HepG2 (cell line): ENCODE data around the gene TENM3.

Experiments
- CBX5 ChIP-seq: sonication (generic); formaldehyde crosslinking; IDR thresholded peaks from 2 replicates; pipeline ENCODE4 v1.4.0; 2020; ENCODE audit warnings: missing genetic modification reagents, borderline replicate concordance
- EZH2 ChIP-seq: conservative IDR thresholded peaks from 2 replicates; pipeline ENCODE4 v1.6.1; 2012; ENCODE audit warnings: mild to moderate bottlenecking, low read depth, low read length, moderate library complexity
- FOXC1 ChIP-seq: sonication (generic); formaldehyde crosslinking; IDR thresholded peaks from 2 replicates; pipeline ENCODE4 v1.8.0; 2022; ENCODE audit warnings: mild to moderate bottlenecking, missing genetic modification reagents, borderline replicate concordance
- MXI1 ChIP-seq: IDR thresholded peaks from 3 replicates; pipeline ENCODE4 v1.6.1; 2012; ENCODE audit warnings: low read depth, low read length, inconsistent platforms, borderline replicate concordance
- NFE2L1 ChIP-seq: sonication (generic); formaldehyde crosslinking; IDR thresholded peaks from 2 replicates; pipeline ENCODE4 v1.4.0; 2020; ENCODE audit warnings: missing genetic modification reagents, mild to moderate bottlenecking, borderline replicate concordance
- NFE2L2 ChIP-seq: fragments of 150-350 bp; IDR thresholded peaks from 2 replicates; pipeline ENCODE4 v1.6.1; 2014; ENCODE audit warnings: low read length
- ZNF24 ChIP-seq: fragments of 450-650 bp; IDR thresholded peaks from 2 replicates; pipeline ENCODE4 v1.6.1; 2017; ENCODE audit warnings: antibody characterized with exemption, mild to moderate bottlenecking
- ZNF274 ChIP-seq: sonication (generic); formaldehyde crosslinking; IDR thresholded peaks from 2 replicates; pipeline ENCODE4 v1.5.1; 2020; ENCODE audit warnings: mild to moderate bottlenecking, missing genetic modification reagents
- ZNF615 ChIP-seq: sonication (generic); formaldehyde crosslinking; IDR thresholded peaks from 2 replicates; pipeline ENCODE4 v1.5.0; 2020; ENCODE audit warnings: mild to moderate bottlenecking, missing genetic modification reagents, borderline replicate concordance
- ZNF781 ChIP-seq: sonication (generic); formaldehyde crosslinking; IDR thresholded peaks from 2 replicates; pipeline ENCODE4 v1.5.1; 2020; ENCODE audit warnings: borderline replicate concordance, mild to moderate bottlenecking, missing genetic modification reagents; ENCODE audit errors: not compliant biosample characterization
- TF ChIP-seq, protein P1 (sequence below): sonication (generic); formaldehyde crosslinking; IDR thresholded peaks from 2 replicates; pipeline ENCODE4 v1.4.0; 2020; ENCODE audit warnings: missing genetic modification reagents
- TF ChIP-seq, protein P2 (sequence below): sonication (generic); formaldehyde crosslinking; IDR thresholded peaks from 2 replicates; pipeline ENCODE4 v1.4.0; 2020; ENCODE audit warnings: missing genetic modification reagents

DNA sequence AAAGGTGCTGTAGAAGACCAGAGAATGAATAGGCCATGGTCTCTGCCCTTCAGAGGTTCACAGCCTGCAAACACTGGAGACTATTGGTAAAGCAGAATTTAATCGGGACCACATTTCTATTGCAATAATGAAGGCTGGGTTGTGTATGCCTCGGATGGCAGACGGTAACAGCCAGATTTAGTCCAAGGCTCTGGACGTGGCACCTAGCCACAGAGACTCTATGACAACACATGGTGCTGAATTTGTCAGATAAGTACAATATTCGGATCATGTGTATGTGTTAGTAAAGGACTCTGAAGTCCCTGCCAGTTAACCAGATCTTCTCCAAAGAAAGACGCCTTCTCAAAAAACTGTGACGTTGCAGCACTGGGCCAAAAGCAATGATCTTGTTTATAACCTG lies 545.0 kb downstream of the TENM3 start:
- no peak for TF ChIP-seq EZH2
- no peak for TF ChIP-seq ZNF615 (CRISPR knock-in tag)
- TF ChIP-seq, protein P1, sequence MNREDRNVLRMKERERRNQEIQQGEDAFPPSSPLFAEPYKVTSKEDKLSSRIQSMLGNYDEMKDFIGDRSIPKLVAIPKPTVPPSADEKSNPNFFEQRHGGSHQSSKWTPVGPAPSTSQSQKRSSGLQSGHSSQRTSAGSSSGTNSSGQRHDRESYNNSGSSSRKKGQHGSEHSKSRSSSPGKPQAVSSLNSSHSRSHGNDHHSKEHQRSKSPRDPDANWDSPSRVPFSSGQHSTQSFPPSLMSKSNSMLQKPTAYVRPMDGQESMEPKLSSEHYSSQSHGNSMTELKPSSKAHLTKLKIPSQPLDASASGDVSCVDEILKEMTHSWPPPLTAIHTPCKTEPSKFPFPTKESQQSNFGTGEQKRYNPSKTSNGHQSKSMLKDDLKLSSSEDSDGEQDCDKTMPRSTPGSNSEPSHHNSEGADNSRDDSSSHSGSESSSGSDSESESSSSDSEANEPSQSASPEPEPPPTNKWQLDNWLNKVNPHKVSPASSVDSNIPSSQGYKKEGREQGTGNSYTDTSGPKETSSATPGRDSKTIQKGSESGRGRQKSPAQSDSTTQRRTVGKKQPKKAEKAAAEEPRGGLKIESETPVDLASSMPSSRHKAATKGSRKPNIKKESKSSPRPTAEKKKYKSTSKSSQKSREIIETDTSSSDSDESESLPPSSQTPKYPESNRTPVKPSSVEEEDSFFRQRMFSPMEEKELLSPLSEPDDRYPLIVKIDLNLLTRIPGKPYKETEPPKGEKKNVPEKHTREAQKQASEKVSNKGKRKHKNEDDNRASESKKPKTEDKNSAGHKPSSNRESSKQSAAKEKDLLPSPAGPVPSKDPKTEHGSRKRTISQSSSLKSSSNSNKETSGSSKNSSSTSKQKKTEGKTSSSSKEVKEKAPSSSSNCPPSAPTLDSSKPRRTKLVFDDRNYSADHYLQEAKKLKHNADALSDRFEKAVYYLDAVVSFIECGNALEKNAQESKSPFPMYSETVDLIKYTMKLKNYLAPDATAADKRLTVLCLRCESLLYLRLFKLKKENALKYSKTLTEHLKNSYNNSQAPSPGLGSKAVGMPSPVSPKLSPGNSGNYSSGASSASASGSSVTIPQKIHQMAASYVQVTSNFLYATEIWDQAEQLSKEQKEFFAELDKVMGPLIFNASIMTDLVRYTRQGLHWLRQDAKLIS (CRISPR knock-in tag): no peak
- no peak for TF ChIP-seq NFE2L1 (CRISPR knock-in tag)
- TF ChIP-seq ZNF781 (CRISPR knock-in tag): no peak
- TF ChIP-seq CBX5 (CRISPR knock-in tag): no peak
- TF ChIP-seq ZNF24: no peak
- TF ChIP-seq ZNF274 (CRISPR knock-in tag): no peak
- TF ChIP-seq MXI1: no peak
- no peak for TF ChIP-seq FOXC1 (CRISPR knock-in tag)
- TF ChIP-seq, protein P2, sequence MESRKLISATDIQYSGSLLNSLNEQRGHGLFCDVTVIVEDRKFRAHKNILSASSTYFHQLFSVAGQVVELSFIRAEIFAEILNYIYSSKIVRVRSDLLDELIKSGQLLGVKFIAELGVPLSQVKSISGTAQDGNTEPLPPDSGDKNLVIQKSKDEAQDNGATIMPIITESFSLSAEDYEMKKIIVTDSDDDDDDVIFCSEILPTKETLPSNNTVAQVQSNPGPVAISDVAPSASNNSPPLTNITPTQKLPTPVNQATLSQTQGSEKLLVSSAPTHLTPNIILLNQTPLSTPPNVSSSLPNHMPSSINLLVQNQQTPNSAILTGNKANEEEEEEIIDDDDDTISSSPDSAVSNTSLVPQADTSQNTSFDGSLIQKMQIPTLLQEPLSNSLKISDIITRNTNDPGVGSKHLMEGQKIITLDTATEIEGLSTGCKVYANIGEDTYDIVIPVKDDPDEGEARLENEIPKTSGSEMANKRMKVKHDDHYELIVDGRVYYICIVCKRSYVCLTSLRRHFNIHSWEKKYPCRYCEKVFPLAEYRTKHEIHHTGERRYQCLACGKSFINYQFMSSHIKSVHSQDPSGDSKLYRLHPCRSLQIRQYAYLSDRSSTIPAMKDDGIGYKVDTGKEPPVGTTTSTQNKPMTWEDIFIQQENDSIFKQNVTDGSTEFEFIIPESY (CRISPR knock-in tag): no peak
- TF ChIP-seq NFE2L2: no peak
